H9 (cell line): ENCODE results near the gene PIM2. TPM values are rescaled to one million over a fixed set of nuclear protein-coding genes. Genes with fewer than 3 reads are reported as not detected.

Source experiments
- DNase-seq: peaks from one replicate; pipeline ENCODE4 v3.0.0-alpha.2; 2017
- H2AFZ ChIP-seq: one replicate; pipeline ENCODE4 v1.6.1; 2013; ENCODE audit warnings: mild to moderate bottlenecking, low read length, control low read depth, moderate library complexity
- H2AK5ac ChIP-seq: 2 replicates; pipeline ENCODE4 v1.6.1; 2013; ENCODE audit warnings: low read length, control low read depth, mixed read lengths; ENCODE audit not compliant: insufficient read length
- H2BK120ac ChIP-seq: one replicate; pipeline ENCODE4 v1.6.1; 2013; ENCODE audit warnings: low read depth, mild to moderate bottlenecking, low read length, control low read depth, inconsistent platforms; ENCODE audit not compliant: poor library complexity, severe bottlenecking
- H2BK12ac ChIP-seq: 2 replicates; pipeline ENCODE4 v1.6.1; 2013; ENCODE audit warnings: low read length, control low read depth, mixed read lengths, low read depth; ENCODE audit not compliant: insufficient read length
- H2BK15ac ChIP-seq: 2 replicates; pipeline ENCODE4 v1.6.1; 2013; ENCODE audit warnings: low read depth, low read length, control low read depth
- H2BK20ac ChIP-seq: one replicate; pipeline ENCODE4 v1.6.1; 2013; ENCODE audit warnings: low read depth, mild to moderate bottlenecking, low read length, control low read depth, inconsistent platforms; ENCODE audit not compliant: poor library complexity, severe bottlenecking
- H2BK5ac ChIP-seq: 2 replicates; pipeline ENCODE4 v1.6.1; 2013; ENCODE audit warnings: low read length, control low read depth, mixed read lengths; ENCODE audit not compliant: insufficient read length
- H3K14ac ChIP-seq: 2 replicates; pipeline ENCODE4 v1.6.1; 2013; ENCODE audit warnings: low read length, control low read depth; ENCODE audit not compliant: insufficient read depth
- H3K18ac ChIP-seq: 2 replicates; pipeline ENCODE4 v1.6.1; 2013; ENCODE audit warnings: low read depth, mild to moderate bottlenecking, mixed read lengths, low read length, control low read depth; ENCODE audit not compliant: insufficient read length
- H3K23ac ChIP-seq: 2 replicates; pipeline ENCODE4 v1.6.1; 2013; ENCODE audit warnings: low read length, control low read depth, mixed read lengths, low read depth; ENCODE audit not compliant: insufficient read length
- H3K23me2 ChIP-seq: 2 replicates; pipeline ENCODE4 v1.6.1; 2013; ENCODE audit warnings: low read depth, mild to moderate bottlenecking, mixed read lengths, low read length, control low read depth; ENCODE audit not compliant: insufficient read length, poor library complexity, severe bottlenecking
- H3K27ac ChIP-seq: 2 replicates; pipeline ENCODE4 v1.5.1; 2013; ENCODE audit warnings: low read length, control low read depth, mixed read lengths, low read depth; ENCODE audit not compliant: insufficient read length
- H3K27me3 ChIP-seq: 2 replicates; pipeline ENCODE4 v1.6.1; 2013; ENCODE audit warnings: low read length, control low read depth, inconsistent platforms; ENCODE audit not compliant: insufficient read depth
- H3K4ac ChIP-seq: 2 replicates; pipeline ENCODE4 v1.6.1; 2013; ENCODE audit warnings: low read depth, mild to moderate bottlenecking, control low read depth, inconsistent platforms, low read length, moderate library complexity
- H3K4me1 ChIP-seq: 2 replicates; pipeline ENCODE4 v1.6.1; 2013; ENCODE audit warnings: low read length, control low read depth, inconsistent platforms; ENCODE audit not compliant: insufficient read depth
- H3K4me2 ChIP-seq: 2 replicates; pipeline ENCODE4 v1.6.1; 2013; ENCODE audit warnings: low read length, control low read depth, mixed read lengths; ENCODE audit not compliant: insufficient read length, insufficient read depth
- H3K56ac ChIP-seq: 2 replicates; pipeline ENCODE4 v1.6.1; 2013; ENCODE audit warnings: low read depth, mild to moderate bottlenecking, mixed read lengths, low read length, control low read depth; ENCODE audit not compliant: insufficient read length
- H3K79me1 ChIP-seq: 2 replicates; pipeline ENCODE4 v1.6.1; 2013; ENCODE audit warnings: low read depth, mild to moderate bottlenecking, moderate library complexity, low read length, control low read depth, inconsistent platforms; ENCODE audit not compliant: insufficient read depth, poor library complexity, severe bottlenecking
- H3K79me2 ChIP-seq: 2 replicates; pipeline ENCODE4 v1.6.1; 2013; ENCODE audit warnings: low read length, control low read depth, inconsistent platforms; ENCODE audit not compliant: insufficient read depth
- H3K9ac ChIP-seq: 2 replicates; pipeline ENCODE4 v1.6.1; 2013; ENCODE audit warnings: low read length, control low read depth, mixed read lengths; ENCODE audit not compliant: insufficient read length; ENCODE audit errors: extremely low read depth
- H3K9me3 ChIP-seq: one replicate; pipeline ENCODE4 v1.6.1; 2013; ENCODE audit warnings: low read depth, low read length, inconsistent platforms; ENCODE audit not compliant: control insufficient read depth
- H3T11ph ChIP-seq: one replicate; pipeline ENCODE4 v1.6.1; 2013; ENCODE audit warnings: mild to moderate bottlenecking, low read length, control low read depth, inconsistent platforms
- H4K20me1 ChIP-seq: one replicate; pipeline ENCODE4 v1.6.1; 2013; ENCODE audit not compliant: control insufficient read depth, insufficient read length, insufficient read depth
- H4K5ac ChIP-seq: 2 replicates; pipeline ENCODE4 v1.6.1; 2013; ENCODE audit warnings: low read depth, mild to moderate bottlenecking, mixed read lengths, low read length, control low read depth; ENCODE audit not compliant: insufficient read length
- H4K8ac ChIP-seq: replicated peaks from 2 replicates; pipeline ENCODE4 v1.6.1; 2013; ENCODE audit warnings: low read length, control low read depth, mixed read lengths, low read depth; ENCODE audit not compliant: insufficient read length
- H4K91ac ChIP-seq: 2 replicates; pipeline ENCODE4 v1.6.1; 2013; ENCODE audit warnings: low read depth, mild to moderate bottlenecking, moderate library complexity, mixed read lengths, low read length, control low read depth; ENCODE audit not compliant: insufficient read length
- H3K27ac Mint-ChIP-seq, 3 experiments: 2 replicates in 2 of 3; 3 replicates in 1 of 3; pipeline ENCODE4 v1.8.0; 2020 to 2021; ENCODE audit warnings: mixed read lengths in 3 of 3, mild to moderate bottlenecking in 1 of 3, moderate library complexity in 1 of 3
- H3K27me3 Mint-ChIP-seq: 2 replicates; pipeline ENCODE4 v1.8.0; 2021; ENCODE audit warnings: low read depth, mild to moderate bottlenecking, moderate library complexity, mixed read lengths
- H3K36me3 Mint-ChIP-seq, 3 experiments: 2 replicates in 2 of 3; 3 replicates in 1 of 3; pipeline ENCODE4 v1.8.0; 2020 to 2021; ENCODE audit warnings: low read depth in 3 of 3, mixed read lengths in 3 of 3; ENCODE audit not compliant: insufficient read depth in 1 of 3
- H3K4me1 Mint-ChIP-seq, 2 experiments: 2 replicates each; pipeline ENCODE4 v1.8.0; 2020; ENCODE audit warnings: mixed read lengths in 2 of 2
- H3K4me3 Mint-ChIP-seq, 2 experiments: 2 replicates in 1 of 2; 3 replicates in 1 of 2; pipeline ENCODE4 v1.8.0; 2020 to 2021; ENCODE audit warnings: mild to moderate bottlenecking in 2 of 2, mixed read lengths in 2 of 2, moderate library complexity in 1 of 2
- H3K9me3 Mint-ChIP-seq, 2 experiments: 2 replicates in 1 of 2; 3 replicates in 1 of 2; pipeline ENCODE4 v1.8.0; 2020; ENCODE audit warnings: mild to moderate bottlenecking in 2 of 2, mixed read lengths in 2 of 2, moderate library complexity in 1 of 2
- WGBS: extraction: QIAGEN DNeasy Blood & Tissue Kit; methylation state at CpG from one replicate; pipeline ENCODE4 v1.1.7; 2013; ENCODE audit warnings: missing lambda C conversion rate, low lambda C conversion rate, mixed read lengths; ENCODE audit not compliant: insufficient read length; ENCODE audit errors: extremely low coverage; 5-methylcytosine and 5-hydroxymethylcytosine counted together
- total RNA-seq: library from RNA; stranded (reverse); gene quantifications from 2 replicates; pipeline ENCODE4 v1.2.1, GENCODE V29; 2021
- TF ChIP-seq, protein P1 (sequence below): fragments of 200-600 bp; sonication (generic); conservative IDR thresholded peaks from 3 replicates; pipeline ENCODE4 v1.8.0; 2021; ENCODE audit warnings: antibody characterized with exemption, mild to moderate bottlenecking

Gene PIM2
- total RNA-seq, 1 experiment from 2014 or later, result 163 TPM

DNA sequence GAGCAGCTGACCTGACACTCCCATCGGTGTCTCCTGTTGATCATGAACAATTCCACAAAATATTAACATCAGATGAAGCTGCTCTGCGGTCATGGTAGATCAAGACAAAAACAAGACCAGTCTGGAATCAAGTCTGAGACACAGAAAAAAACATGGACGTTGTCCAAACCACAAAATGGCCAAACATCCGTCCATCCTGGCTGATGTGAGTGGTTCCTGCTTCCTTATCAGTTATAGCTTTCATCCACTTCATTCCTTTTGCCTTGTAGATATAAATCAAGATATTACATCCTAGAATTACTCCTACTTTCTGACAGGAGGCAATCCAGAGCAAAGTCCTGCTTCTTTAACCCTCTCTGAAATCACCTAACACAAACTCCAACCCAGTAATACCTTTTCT is 54.6 kb downstream of the PIM2 start:
- H3K4me1 Mint-ChIP-seq, result peaks cover 0 to 7% of the 10 kb centered on the region in 2 experiments; a peak in 1 of 4 replicates
- Histone ChIP-seq H4K91ac (no peak overlapping the region), H3K4ac (no peak overlapping the region), H3T11ph (no peak overlapping the region), H3K23ac (no peak overlapping the region), H2BK12ac (no peak overlapping the region), H4K5ac (no peak overlapping the region), H3K27me3 (no peaks in the 10 kb centered on the region), H2BK15ac (no peak overlapping the region), H4K8ac (no peak overlapping the region), H2AFZ (no peak overlapping the region), H3K56ac (no peak overlapping the region), H2BK5ac (no peak overlapping the region), H3K9ac (no peak overlapping the region), H3K4me2 (no peak overlapping the region), H3K23me2 (no peaks in the 10 kb centered on the region), H3K9me3 (peaks cover 4% of the 10 kb centered on the region), H3K14ac (no peak overlapping the region), H3K4me1 (no peaks in the 10 kb centered on the region), H2BK20ac (no peak overlapping the region), H2AK5ac (no peak overlapping the region), H3K79me1 (no peaks in the 10 kb centered on the region), H3K27ac (no peak overlapping the region), H4K20me1 (no peaks in the 10 kb centered on the region), H3K79me2 (no peaks in the 10 kb centered on the region), H2BK120ac (no peak overlapping the region), H3K18ac (no peak overlapping the region)
- TF ChIP-seq, protein P1, sequence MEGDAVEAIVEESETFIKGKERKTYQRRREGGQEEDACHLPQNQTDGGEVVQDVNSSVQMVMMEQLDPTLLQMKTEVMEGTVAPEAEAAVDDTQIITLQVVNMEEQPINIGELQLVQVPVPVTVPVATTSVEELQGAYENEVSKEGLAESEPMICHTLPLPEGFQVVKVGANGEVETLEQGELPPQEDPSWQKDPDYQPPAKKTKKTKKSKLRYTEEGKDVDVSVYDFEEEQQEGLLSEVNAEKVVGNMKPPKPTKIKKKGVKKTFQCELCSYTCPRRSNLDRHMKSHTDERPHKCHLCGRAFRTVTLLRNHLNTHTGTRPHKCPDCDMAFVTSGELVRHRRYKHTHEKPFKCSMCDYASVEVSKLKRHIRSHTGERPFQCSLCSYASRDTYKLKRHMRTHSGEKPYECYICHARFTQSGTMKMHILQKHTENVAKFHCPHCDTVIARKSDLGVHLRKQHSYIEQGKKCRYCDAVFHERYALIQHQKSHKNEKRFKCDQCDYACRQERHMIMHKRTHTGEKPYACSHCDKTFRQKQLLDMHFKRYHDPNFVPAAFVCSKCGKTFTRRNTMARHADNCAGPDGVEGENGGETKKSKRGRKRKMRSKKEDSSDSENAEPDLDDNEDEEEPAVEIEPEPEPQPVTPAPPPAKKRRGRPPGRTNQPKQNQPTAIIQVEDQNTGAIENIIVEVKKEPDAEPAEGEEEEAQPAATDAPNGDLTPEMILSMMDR, result no peak
- no peak overlapping the region for H3K27ac Mint-ChIP-seq
- peaks cover 64 to 79% of the 10 kb centered on the region in 2 experiments for H3K9me3 Mint-ChIP-seq
- DNase-seq, result no peak
- no peaks in the 10 kb centered on the region; a peak in 2 of 7 replicates for H3K36me3 Mint-ChIP-seq
- H3K4me3 Mint-ChIP-seq, result no peak overlapping the region
- peaks cover 10% of the 10 kb centered on the region for H3K27me3 Mint-ChIP-seq
- whole genome bisulfite sequencing, result no CpG with 5 or more reads among the region's 4 CpGs

Other genes with a start within 250 kb of the PIM2 start
- 0.24 and 0.61 TPM in 2 replicates for gene WAS, start 235.2 kb downstream of the PIM2 start, total RNA-seq
- gene SUV39H1, start 222.3 kb downstream of the PIM2 start, total RNA-seq, result 16.2 and 17.4 TPM in 2 replicates
- not detected in 2 replicates for gene GLOD5, start 157.3 kb downstream of the PIM2 start, total RNA-seq
- gene GATA1, start 132.4 kb downstream of the PIM2 start, total RNA-seq, result not detected in 2 replicates
- gene HDAC6, start 117.0 kb downstream of the PIM2 start, total RNA-seq, result 52.8 and 57.9 TPM in 2 replicates
- 0.18 TPM in 1 of 2 replicates, not detected in the other for gene ERAS, start 92.5 kb downstream of the PIM2 start, total RNA-seq
- gene PCSK1N, start 83.4 kb downstream of the PIM2 start, total RNA-seq, result 3.9 and 4.0 TPM in 2 replicates
- gene TIMM17B, start 21.3 kb downstream of the PIM2 start, total RNA-seq, result 89.0 and 89.7 TPM in 2 replicates
- 87.5 and 87.9 TPM in 2 replicates for gene PQBP1, start 21.1 kb downstream of the PIM2 start, total RNA-seq
- gene SLC35A2, start 7.4 kb downstream of the PIM2 start, total RNA-seq, result 29.1 and 32.9 TPM in 2 replicates
- gene OTUD5, start 38.6 kb upstream of the PIM2 start, total RNA-seq, result 62.5 and 62.6 TPM in 2 replicates
- 5.7 and 7.0 TPM in 2 replicates for gene KCND1, start 52.8 kb upstream of the PIM2 start, total RNA-seq
- gene GRIPAP1, start 83.2 kb upstream of the PIM2 start, total RNA-seq, result 70.1 and 71.8 TPM in 2 replicates
- gene TFE3, start 124.3 kb upstream of the PIM2 start, total RNA-seq, result 58.9 and 59.8 TPM in 2 replicates
- 14.5 and 15.7 TPM in 2 replicates for gene CCDC120, start 140.0 kb upstream of the PIM2 start, total RNA-seq
- gene PRAF2, start 155.0 kb upstream of the PIM2 start, total RNA-seq, result 12.2 and 13.4 TPM in 2 replicates
- gene WDR45, start 160.9 kb upstream of the PIM2 start, total RNA-seq, result 31.5 and 35.8 TPM in 2 replicates
- gene GPKOW, start 204.7 kb upstream of the PIM2 start, total RNA-seq, result 15.8 and 17.1 TPM in 2 replicates
- gene MAGIX, start 243.7 kb upstream of the PIM2 start, total RNA-seq, result 1.3 and 1.9 TPM in 2 replicates